Osteoblast (primary cell): Measurements from ENCODE around the gene TCF12. TPM values are rescaled to one million over a fixed set of nuclear protein-coding genes. Genes with fewer than 3 reads are reported as not detected.

Experiments
- DNase-seq: peaks from one replicate; pipeline ENCODE4 v3.0.0; 2011; ENCODE audit warnings: low spot score, mixed read lengths; ENCODE audit not compliant: insufficient read length; ENCODE audit errors: missing footprints
- H2AFZ ChIP-seq: 2 replicates; pipeline ENCODE4 v1.6.0; 2011; ENCODE audit warnings: mild to moderate bottlenecking, low read length
- H3K27ac ChIP-seq: 2 replicates; pipeline ENCODE4 v1.5.1; 2011; ENCODE audit warnings: mild to moderate bottlenecking, low read depth, low read length, moderate library complexity
- H3K27me3 ChIP-seq: 2 replicates; pipeline ENCODE4 v1.6.0; 2012; ENCODE audit warnings: mild to moderate bottlenecking, control low read depth, inconsistent platforms, low read length, moderate library complexity; ENCODE audit not compliant: insufficient read depth
- H3K36me3 ChIP-seq: 2 replicates; pipeline ENCODE4 v1.5.1; 2011; ENCODE audit warnings: mild to moderate bottlenecking, low read length, control low read depth, moderate library complexity; ENCODE audit not compliant: insufficient read depth
- H3K4me1 ChIP-seq: 2 replicates; pipeline ENCODE4 v1.5.1; 2011; ENCODE audit warnings: mild to moderate bottlenecking, low read length, control low read depth, moderate library complexity; ENCODE audit not compliant: insufficient read depth
- H3K4me2 ChIP-seq: 2 replicates; pipeline ENCODE4 v1.6.0; 2011; ENCODE audit warnings: mild to moderate bottlenecking, low read length; ENCODE audit not compliant: insufficient read depth
- H3K4me3 ChIP-seq: fragments of 200-600 bp; sonication (generic); 3 replicates; pipeline ENCODE4 v1.5.1; 2012; ENCODE audit warnings: mild to moderate bottlenecking, low read length, inconsistent platforms; ENCODE audit not compliant: insufficient read depth
- H3K79me2 ChIP-seq: 2 replicates; pipeline ENCODE4 v1.6.0; 2012; ENCODE audit warnings: mild to moderate bottlenecking, low read length, control low read depth, inconsistent platforms; ENCODE audit not compliant: insufficient read depth
- H3K9me3 ChIP-seq: 2 replicates; pipeline ENCODE4 v1.5.1; 2011; ENCODE audit warnings: low read depth, low read length, control low read depth
- H4K20me1 ChIP-seq: 2 replicates; pipeline ENCODE4 v1.6.0; 2012; ENCODE audit warnings: mild to moderate bottlenecking, low read length, control low read depth; ENCODE audit not compliant: insufficient read depth
- CTCF ChIP-seq: IDR thresholded peaks from 2 replicates; pipeline ENCODE4 v1.5.1; 2011; ENCODE audit warnings: mild to moderate bottlenecking, low read depth, low read length, moderate library complexity; ENCODE audit errors: extremely low read depth
- total RNA-seq: library from RNA; depleted of rRNA; stranded (reverse); fragments of >200 nt; gene quantifications from 2 replicates; pipeline ENCODE4 v1.2.3, GENCODE V29; 2012

The TCF12 gene
- total RNA-seq, 1 donor: 86.5 TPM

GRCh38 chr15:57310876-57311275 is 392.4 kb downstream of the TCF12 start:
- Histone ChIP-seq H3K4me1 (peaks cover 13% of the 10 kb centered on the region), H3K36me3 (no peaks in the 10 kb centered on the region), H3K27ac (no peak overlapping the region), H2AFZ (no peak overlapping the region), H3K27me3 (no peaks in the 10 kb centered on the region), H3K9me3 (no peaks in the 10 kb centered on the region), H3K4me2 (no peak overlapping the region), H3K4me3 (no peak overlapping the region), H3K79me2 (no peaks in the 10 kb centered on the region), H4K20me1 (no peaks in the 10 kb centered on the region)
- no peak for TF ChIP-seq CTCF
- DNase-seq: no peak

- no peak overlapping the region for H3K27ac ChIP-seq
- no peak overlapping the region for H3K4me3 ChIP-seq
- no peak for DNase-seq
- TF ChIP-seq CTCF: no peak
- H3K36me3 ChIP-seq: no peaks in the 10 kb centered on the region
- no peak overlapping the region for H3K4me2 ChIP-seq
- no peaks in the 10 kb centered on the region for H3K79me2 ChIP-seq
- H3K9me3 ChIP-seq: no peaks in the 10 kb centered on the region
- no peaks in the 10 kb centered on the region for H3K27me3 ChIP-seq
- H4K20me1 ChIP-seq: no peaks in the 10 kb centered on the region
- peaks cover 6% of the 10 kb centered on the region for H3K4me1 ChIP-seq
- no peak overlapping the region for H2AFZ ChIP-seq
These were observed 393.5 kb downstream of the TCF12 start for GRCh38 chr15:57312006-57312317.

GRCh38 chr15:57312318-57313133 is 394.1 kb downstream of the TCF12 start:
- no peak for DNase-seq
- Histone ChIP-seq H3K79me2 (no peaks in the 10 kb centered on the region), H3K4me2 (no peak overlapping the region), H3K4me3 (no peak overlapping the region), H3K27ac (no peak overlapping the region), H3K9me3 (no peaks in the 10 kb centered on the region), H3K4me1 (peaks cover under 1% of the 10 kb centered on the region), H3K36me3 (no peaks in the 10 kb centered on the region), H3K27me3 (no peaks in the 10 kb centered on the region), H2AFZ (no peak overlapping the region), H4K20me1 (no peaks in the 10 kb centered on the region)
- TF ChIP-seq CTCF: no peak

GRCh38 chr15:57313134-57313483 is 394.7 kb downstream of the TCF12 start:
- H3K4me1 ChIP-seq: no peaks in the 10 kb centered on the region
- no peak for TF ChIP-seq CTCF

More at GRCh38 chr15:57313134-57313483, 394.7 kb downstream of the TCF12 start:
- Histone ChIP-seq H3K27me3 (no peaks in the 10 kb centered on the region), H3K36me3 (no peaks in the 10 kb centered on the region), H3K4me3 (no peak overlapping the region), H3K27ac (no peak overlapping the region), H3K4me2 (no peak overlapping the region), H3K9me3 (no peaks in the 10 kb centered on the region), H4K20me1 (no peaks in the 10 kb centered on the region), H3K79me2 (no peaks in the 10 kb centered on the region), H2AFZ (no peak overlapping the region)
- no peak for DNase-seq
